ENCODE results near the gene IL18BP.

IL18BP gene

GRCh38 chr11:72042064-72042745, 43.5 kb downstream of the IL18BP start:
- H3K4me3 ChIP-seq (ENCODE audit: low read length) = peak overlapping the region; percentile 79
- peak overlapping the region; percentile 93 for H3K27ac ChIP-seq (ENCODE audit: low read depth, low read length)
- peaks cover 22% of the 10 kb centered on the region for H3K36me3 ChIP-seq (ENCODE audit: control insufficient read depth, low read length)
- peak overlapping the region; percentile 99 for H3K4me2 ChIP-seq (ENCODE audit: low read length)
- peaks cover 75% of the 10 kb centered on the region for H3K79me2 ChIP-seq (ENCODE audit: control insufficient read depth, low read length)
- peaks cover 64% of the 10 kb centered on the region for H3K4me1 ChIP-seq (ENCODE audit: control insufficient read depth, low read length)
- H4K20me1 ChIP-seq (ENCODE audit: control insufficient read depth, insufficient read depth, low read depth, low read length) = 0 out of 2 replicates have a peak, but pooled peaks cover 3% of the 10 kb centered on the region
- H3F3A ChIP-seq (ENCODE audit: control insufficient read depth, insufficient read depth) = peaks cover 29% of the 10 kb centered on the region
- H3K9me3 ChIP-seq (ENCODE audit: control insufficient read depth, insufficient read depth, low read length) = no peaks in the 10 kb centered on the region
- no peaks in the 10 kb centered on the region for H3K9me2 ChIP-seq (replicated peaks; ENCODE audit: control insufficient read depth, low read length)
- no peak for TF ChIP-seq EZH2phosphoT487 (IDR thresholded peaks at IDR 0.05; ENCODE audit: borderline replicate concordance, low read length)
- TF ChIP-seq, protein P1, sequence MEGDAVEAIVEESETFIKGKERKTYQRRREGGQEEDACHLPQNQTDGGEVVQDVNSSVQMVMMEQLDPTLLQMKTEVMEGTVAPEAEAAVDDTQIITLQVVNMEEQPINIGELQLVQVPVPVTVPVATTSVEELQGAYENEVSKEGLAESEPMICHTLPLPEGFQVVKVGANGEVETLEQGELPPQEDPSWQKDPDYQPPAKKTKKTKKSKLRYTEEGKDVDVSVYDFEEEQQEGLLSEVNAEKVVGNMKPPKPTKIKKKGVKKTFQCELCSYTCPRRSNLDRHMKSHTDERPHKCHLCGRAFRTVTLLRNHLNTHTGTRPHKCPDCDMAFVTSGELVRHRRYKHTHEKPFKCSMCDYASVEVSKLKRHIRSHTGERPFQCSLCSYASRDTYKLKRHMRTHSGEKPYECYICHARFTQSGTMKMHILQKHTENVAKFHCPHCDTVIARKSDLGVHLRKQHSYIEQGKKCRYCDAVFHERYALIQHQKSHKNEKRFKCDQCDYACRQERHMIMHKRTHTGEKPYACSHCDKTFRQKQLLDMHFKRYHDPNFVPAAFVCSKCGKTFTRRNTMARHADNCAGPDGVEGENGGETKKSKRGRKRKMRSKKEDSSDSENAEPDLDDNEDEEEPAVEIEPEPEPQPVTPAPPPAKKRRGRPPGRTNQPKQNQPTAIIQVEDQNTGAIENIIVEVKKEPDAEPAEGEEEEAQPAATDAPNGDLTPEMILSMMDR (IDR thresholded peaks at IDR 0.05; ENCODE audit: low read depth, low read length, poor library complexity, severe bottlenecking) = no peak
- no peaks in the 10 kb centered on the region for H3K27me3 ChIP-seq (ENCODE audit: control insufficient read depth, low read length)

GRCh38 chr11:72045849-72046248, 47.1 kb downstream of the IL18BP start:
- Histone ChIP-seq H3K4me3 (ENCODE audit: low read length) (no peak overlapping the region), H4K20me1 (ENCODE audit: control insufficient read depth, insufficient read depth, low read depth, low read length) (0 out of 2 replicates have a peak, but pooled peaks cover 3% of the 10 kb centered on the region), H3K27me3 (ENCODE audit: control insufficient read depth, low read length) (no peaks in the 10 kb centered on the region), H3K4me1 (ENCODE audit: control insufficient read depth, low read length) (peaks cover 27% of the 10 kb centered on the region), H3K9me2 (replicated peaks; ENCODE audit: control insufficient read depth, low read length) (no peaks in the 10 kb centered on the region), H3K79me2 (ENCODE audit: control insufficient read depth, low read length) (peaks cover 55% of the 10 kb centered on the region), H3K36me3 (ENCODE audit: control insufficient read depth, low read length) (peaks cover 25% of the 10 kb centered on the region), H3F3A (ENCODE audit: control insufficient read depth, insufficient read depth) (peaks cover 15% of the 10 kb centered on the region), H3K27ac (ENCODE audit: low read depth, low read length) (no peak overlapping the region), H3K9me3 (ENCODE audit: control insufficient read depth, insufficient read depth, low read length) (no peaks in the 10 kb centered on the region), H3K4me2 (ENCODE audit: low read length) (no peak overlapping the region)
- TF ChIP-seq, protein P1 (IDR thresholded peaks at IDR 0.05; ENCODE audit: low read depth, low read length, poor library complexity, severe bottlenecking) = no peak
- no peak for TF ChIP-seq EZH2phosphoT487 (IDR thresholded peaks at IDR 0.05; ENCODE audit: borderline replicate concordance, low read length)

DNA sequence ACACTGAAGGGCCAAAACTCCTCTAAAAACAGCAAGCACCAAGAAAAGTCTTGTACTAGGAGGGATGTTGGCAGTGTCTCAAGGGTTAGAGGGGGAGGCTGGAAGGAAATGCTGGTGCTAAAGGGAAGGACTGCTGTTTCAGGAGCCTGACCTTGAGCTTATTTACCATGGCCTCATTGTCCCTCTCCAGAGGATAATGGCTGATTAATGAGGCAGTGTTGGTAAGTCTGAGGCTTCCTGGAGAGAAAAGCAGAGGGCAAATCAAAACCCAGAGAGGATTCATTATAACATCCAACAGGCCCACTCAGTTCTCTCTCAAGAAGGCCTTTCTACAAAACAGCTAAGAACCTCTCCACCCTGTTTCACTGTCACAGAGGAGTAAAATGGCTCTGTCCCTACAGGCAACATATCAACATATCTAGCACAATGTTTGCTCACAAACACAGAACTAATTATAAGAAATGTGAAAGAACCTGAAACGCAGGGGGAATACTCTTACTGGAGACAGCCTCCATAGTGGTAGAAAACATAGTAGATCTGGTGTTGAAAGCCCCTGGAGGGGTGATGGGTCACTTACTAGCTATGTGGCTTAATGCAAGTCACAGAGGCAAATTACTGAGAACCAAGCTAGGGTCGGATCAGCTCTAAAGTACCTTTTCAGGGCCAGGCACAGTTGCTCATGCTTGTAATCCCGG, 50.2 kb downstream of the IL18BP start:
- Histone ChIP-seq H3K79me2 (ENCODE audit: control insufficient read depth, low read length) (peaks cover 51% of the 10 kb centered on the region), H3K27ac (ENCODE audit: low read depth, low read length) (no peak overlapping the region), H3F3A (ENCODE audit: control insufficient read depth, insufficient read depth) (peaks cover 1% of the 10 kb centered on the region; the same call in 1 of the 2 replicates), H3K9me2 (replicated peaks; ENCODE audit: control insufficient read depth, low read length) (no peaks in the 10 kb centered on the region), H3K4me3 (ENCODE audit: low read length) (no peak overlapping the region), H3K9me3 (ENCODE audit: control insufficient read depth, insufficient read depth, low read length) (no peaks in the 10 kb centered on the region), H3K27me3 (ENCODE audit: control insufficient read depth, low read length) (no peaks in the 10 kb centered on the region), H3K36me3 (ENCODE audit: control insufficient read depth, low read length) (peaks cover 12% of the 10 kb centered on the region), H3K4me2 (ENCODE audit: low read length) (no peak overlapping the region), H4K20me1 (ENCODE audit: control insufficient read depth, insufficient read depth, low read depth, low read length) (0 out of 2 replicates have a peak, but pooled peaks cover 3% of the 10 kb centered on the region), H3K4me1 (ENCODE audit: control insufficient read depth, low read length) (peaks cover under 1% of the 10 kb centered on the region; the same call in 1 of the 2 replicates)
- TF ChIP-seq EZH2phosphoT487 (IDR thresholded peaks at IDR 0.05; ENCODE audit: borderline replicate concordance, low read length) = no peak
- TF ChIP-seq, protein P1 (IDR thresholded peaks at IDR 0.05; ENCODE audit: low read depth, low read length, poor library complexity, severe bottlenecking) = no peak

Data from DOHH2 (cell line).